Hair follicle dermal papilla cell (primary cell): ENCODE results near the gene PCDHB14. TPM values are rescaled to one million over a fixed set of nuclear protein-coding genes. Genes with fewer than 3 reads are reported as not detected.

ENCODE experiments used
- total RNA-seq: library from RNA; depleted of rRNA; stranded (reverse); fragments of >200 nt; gene quantifications from 2 replicates; pipeline ENCODE4 v1.2.3, GENCODE V29; 2012

PCDHB14 gene
- total RNA-seq = 0.61 and 1.3 TPM in 2 replicates

DNA sequence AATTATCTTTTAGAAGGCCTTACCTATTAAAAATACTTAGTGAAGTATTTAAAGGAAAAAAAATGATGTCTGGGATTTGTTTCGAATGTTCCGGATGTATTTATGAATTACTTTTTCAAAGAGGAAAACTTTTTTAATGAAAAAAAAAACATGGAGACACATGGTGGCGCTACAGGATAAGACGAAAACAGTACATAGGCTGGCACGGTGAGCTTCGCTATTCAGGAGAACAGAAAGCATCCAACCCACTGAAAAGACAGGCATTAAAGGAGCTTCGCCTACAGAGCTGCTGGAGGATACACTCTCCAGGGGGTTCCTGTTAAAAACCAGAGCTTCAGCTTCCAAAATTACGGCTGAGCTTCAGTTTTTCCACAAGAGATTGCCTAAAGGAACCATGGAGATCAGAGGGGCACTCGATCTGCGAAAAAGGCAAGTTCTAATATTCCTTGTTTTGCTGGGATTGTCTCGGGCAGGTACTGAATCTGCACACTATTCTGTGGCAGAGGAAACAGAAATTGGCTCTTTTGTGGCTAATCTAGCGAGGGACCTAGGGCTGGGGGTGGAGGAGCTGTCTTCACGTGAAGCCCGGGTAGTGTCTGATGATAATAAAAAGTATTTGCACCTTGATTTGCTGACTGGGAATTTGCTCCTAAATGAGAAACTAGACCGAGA, at the start of gene PCDHB14:
TSS of gene PCDHB14 (plus strand) at position 232 of the 672 bp plus-strand sequence. CDS start at position 395, 163 bp downstream.

DNA sequence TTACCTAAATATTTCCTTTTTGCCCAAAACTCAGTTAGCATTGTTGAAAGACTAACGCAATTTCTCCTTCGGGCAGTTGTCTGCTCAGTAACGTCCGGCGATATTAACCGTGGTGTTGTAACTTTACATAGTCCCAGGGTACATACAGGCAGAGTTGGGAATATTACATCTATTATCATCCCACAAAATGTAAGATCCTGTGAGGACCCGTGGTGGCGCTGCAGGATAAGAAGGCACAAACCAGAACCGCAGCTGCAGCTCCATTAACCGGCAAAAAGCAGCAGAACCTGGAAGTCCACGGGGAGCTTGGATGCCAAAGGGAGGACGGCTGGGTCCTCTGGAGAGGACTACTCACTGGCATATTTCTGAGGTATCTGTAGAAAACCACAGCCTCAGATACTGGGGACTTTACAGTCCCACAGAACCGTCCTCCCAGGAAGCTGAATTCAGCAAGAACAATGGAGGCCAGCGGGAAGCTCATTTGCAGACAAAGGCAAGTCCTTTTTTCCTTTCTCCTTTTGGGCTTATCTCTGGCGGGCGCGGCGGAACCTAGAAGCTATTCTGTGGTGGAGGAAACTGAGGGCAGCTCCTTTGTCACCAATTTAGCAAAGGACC, 45.5 kb upstream of the PCDHB14 start, which contains the start of gene PCDHB8:
TSS of gene PCDHB8 (plus strand) at position 214 of the 615 bp plus-strand sequence. CDS start at position 459, 245 bp downstream.

DNA sequence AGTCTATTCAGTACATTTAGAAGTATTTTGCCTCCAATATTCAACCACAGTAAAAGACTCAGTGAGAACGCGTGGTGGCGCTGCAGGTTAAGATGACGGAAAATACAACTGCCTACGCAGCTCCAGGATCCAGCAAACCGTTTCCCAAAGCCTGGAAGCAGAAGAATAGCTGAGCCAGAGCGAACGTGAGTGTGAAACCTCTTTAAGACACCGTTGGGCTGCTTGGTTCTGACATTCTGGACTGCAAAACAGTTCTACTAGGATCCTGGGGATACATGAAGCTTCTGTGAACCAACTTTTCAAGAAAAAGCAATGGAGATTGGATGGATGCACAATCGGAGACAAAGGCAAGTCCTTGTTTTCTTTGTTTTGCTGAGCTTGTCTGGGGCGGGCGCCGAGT, 40.9 kb upstream of the PCDHB14 start, which contains the start of gene PCDHB16:
TSS of gene PCDHB16 (plus strand) at position 140 of the 400 bp plus-strand sequence. CDS start at position 313, 173 bp downstream.

DNA sequence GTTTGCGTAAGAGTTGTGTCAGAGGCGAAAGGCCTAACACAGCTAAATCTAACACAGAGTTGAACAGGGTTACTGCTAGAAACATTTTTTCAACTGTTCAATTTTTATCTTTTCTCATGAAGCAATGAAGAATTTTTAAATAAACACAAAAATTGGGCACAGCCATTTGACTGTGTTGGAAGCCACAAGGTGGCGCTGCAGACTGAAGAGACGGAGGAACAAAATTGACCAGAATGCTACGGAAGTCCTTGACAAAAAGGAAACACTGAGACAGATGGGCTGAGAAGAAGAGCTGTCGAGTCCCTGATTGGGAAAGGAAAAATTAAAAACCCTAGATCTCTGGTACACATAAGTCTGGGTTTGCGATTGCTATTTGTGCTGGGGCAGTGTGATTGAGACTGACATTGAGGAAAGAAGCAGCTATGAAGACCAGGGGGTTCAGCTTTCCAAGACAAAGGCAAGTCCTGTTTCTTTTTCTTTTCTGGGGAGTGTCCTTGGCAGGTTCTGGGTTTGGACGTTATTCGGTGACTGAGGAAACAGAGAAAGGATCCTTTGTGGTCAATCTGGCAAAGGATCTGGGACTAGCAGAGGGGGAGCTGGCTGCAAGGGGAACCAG, 36.1 kb upstream of the PCDHB14 start, which contains the start of gene PCDHB9:
TSS of gene PCDHB9 (plus strand) at position 265 of the 616 bp plus-strand sequence. CDS start at position 423, 158 bp downstream.

DNA sequence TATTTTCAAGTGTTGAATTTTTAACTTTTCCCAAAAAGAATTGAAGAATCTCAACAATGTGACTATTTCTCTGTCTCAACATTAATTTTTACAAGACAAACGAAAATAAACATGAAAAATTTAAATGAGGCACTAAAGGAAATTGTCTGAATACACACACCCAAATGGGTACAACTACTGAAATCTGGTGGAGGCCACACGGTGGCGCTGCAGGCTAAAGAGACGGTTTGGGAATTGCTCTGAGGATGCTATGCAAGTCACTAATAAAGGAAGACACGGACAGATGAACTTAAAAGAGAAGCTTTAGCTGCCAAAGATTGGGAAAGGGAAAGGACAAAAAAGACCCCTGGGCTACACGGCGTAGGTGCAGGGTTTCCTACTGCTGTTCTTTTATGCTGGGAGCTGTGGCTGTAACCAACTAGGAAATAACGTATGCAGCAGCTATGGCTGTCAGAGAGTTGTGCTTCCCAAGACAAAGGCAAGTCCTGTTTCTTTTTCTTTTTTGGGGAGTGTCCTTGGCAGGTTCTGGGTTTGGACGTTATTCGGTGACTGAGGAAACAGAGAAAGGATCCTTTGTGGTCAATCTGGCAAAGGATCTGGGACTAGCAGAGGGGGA, 30.9 kb upstream of the PCDHB14 start, which contains the start of gene PCDHB10:
TSS of gene PCDHB10 (plus strand) at position 244 of the 616 bp plus-strand sequence. CDS start at position 444, 200 bp downstream.

DNA sequence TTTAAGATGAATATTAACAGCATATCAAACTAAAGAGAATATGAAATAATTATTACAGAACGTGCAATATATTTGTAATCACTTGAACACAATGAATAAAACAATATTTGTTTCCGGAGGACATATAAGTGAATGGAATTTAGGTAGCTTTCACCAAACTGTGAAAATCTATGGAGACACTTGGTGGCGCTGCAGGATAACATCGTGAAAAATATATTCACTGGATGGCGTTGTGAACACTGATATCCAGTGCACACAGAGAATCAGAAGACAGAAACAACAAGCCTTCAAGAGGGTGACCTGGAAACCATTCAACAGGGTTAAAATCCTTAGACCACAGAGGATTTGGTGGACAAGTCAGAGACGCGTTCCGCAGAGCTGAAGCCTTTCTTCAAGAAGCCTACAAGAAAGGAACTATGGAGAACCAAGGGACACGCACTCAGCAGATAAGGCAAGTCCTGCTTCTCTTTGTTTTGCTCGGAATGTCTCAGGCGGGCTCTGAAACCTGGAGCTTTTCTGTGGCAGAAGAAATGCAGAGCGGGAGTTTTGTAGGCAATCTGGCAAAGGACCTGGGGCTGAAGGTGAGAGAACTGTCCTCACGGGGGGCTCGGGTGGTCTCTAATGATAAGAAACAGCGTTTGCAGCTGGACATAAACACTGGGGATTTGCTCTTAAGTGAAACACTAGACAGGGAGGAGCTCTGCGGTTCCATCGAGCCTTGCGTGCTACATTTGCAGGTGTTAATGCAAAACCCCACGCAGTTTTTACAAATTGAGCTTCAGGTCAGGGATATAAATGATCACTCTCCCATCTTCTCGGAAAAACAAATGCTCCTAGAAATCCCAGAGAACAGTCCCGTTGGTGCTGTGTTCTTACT, 23.5 kb upstream of the PCDHB14 start, which contains the start of gene PCDHB11:
TSS of gene PCDHB11 (plus strand) at position 269 of the 877 bp plus-strand sequence. CDS start at position 417, 148 bp downstream.

DNA sequence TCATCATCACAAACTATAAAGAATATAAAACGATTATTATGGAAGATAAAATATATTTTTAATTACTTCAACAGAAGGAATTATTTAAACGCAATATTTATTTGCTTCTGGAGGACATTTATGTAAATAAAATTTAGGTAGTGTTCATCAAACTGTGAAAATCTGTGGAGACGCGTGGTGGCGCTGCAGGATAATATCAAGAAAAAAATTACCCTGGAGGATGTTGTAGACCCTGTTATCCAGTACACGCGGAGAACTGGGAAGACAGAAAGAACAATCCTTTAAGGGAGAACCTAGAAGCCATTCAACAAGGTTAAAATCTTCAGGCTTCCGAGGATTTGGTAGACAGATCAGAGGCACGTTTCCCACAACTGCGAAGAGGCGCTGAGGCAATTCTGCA, 14.7 kb upstream of the PCDHB14 start, which contains the start of gene PCDHB12:
TSS of gene PCDHB12 (plus strand) at position 242 of the 400 bp plus-strand sequence. CDS start 189 bp downstream, outside the sequence.

DNA sequence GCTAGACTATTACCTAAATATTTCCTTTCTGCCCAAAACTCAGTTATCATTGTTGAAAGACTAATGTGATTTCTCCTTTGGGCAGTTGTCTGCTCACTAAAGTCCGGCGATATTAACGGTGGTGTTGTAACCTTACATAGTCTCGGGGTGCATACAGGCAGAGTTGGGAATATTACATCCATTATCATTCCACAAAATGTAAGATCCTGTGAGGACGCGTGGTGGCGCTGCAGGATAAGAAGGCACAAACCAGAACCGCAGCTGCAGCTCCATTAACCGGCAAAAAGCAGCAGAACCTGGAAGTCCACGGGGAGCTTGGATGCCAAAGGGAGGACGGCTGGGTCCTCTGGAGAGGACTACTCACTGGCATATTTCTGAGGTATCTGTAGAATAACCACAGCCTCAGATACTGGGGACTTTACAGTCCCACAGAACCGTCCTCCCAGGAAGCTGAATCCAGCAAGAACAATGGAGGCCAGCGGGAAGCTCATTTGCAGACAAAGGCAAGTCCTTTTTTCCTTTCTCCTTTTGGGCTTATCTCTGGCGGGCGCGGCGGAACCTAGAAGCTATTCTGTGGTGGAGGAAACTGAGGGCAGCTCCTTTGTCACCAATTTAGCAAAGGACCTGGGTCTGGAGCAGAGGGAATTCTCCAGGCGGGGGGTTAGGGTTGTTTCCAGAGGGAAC, 9.3 kb upstream of the PCDHB14 start, which contains the start of gene PCDHB13:
TSS of gene PCDHB13 (plus strand) at position 264 of the 684 bp plus-strand sequence. CDS start at position 469, 205 bp downstream.

DNA sequence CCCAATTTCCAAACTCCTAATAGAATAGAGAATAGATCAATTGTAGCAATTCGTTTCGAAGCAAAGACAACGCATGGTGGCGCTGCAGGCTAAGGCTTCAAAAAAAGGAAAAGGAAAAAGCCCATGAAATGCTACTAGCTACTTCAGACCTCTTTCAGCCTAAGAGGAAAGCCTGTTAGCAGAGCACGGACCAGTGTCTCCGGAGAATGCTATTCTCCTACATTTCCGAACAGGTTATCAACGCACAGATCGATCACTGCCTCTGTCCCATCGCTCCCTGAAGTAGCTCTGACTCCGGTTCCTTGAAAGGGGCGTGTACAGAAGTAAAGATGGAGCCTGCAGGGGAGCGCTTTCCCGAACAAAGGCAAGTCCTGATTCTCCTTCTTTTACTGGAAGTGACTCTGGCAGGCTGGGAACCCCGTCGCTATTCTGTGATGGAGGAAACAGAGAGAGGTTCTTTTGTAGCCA, 22.1 kb downstream of the PCDHB14 start, which contains the start of gene PCDHB15:
TSS of gene PCDHB15 (plus strand) at position 146 of the 468 bp plus-strand sequence. CDS start at position 330, 184 bp downstream.

Other genes starting within 250 kb of the PCDHB14 start
- gene PCDHB1, start 172.0 kb upstream of the PCDHB14 start, total RNA-seq = not detected in 2 replicates
- 6.8 and 7.0 TPM in 2 replicates for gene PCDHB2, start 128.7 kb upstream of the PCDHB14 start, total RNA-seq
- 1.2 and 1.8 TPM in 2 replicates for gene PCDHB3, start 122.9 kb upstream of the PCDHB14 start, total RNA-seq
- gene PCDHB4, start 101.5 kb upstream of the PCDHB14 start, total RNA-seq = 0.49 TPM in 2 replicates
- gene PCDHB5, start 88.1 kb upstream of the PCDHB14 start, total RNA-seq = 1.1 and 1.2 TPM in 2 replicates
- 0.49 and 0.73 TPM in 2 replicates for gene PCDHB6, start 73.3 kb upstream of the PCDHB14 start, total RNA-seq
- gene PCDHB7, start 50.7 kb upstream of the PCDHB14 start, total RNA-seq = 1.1 and 2.1 TPM in 2 replicates
- 1.2 and 1.5 TPM in 2 replicates for gene PCDHB8, start 45.6 kb upstream of the PCDHB14 start, total RNA-seq
- 0.81 and 1.8 TPM in 2 replicates for gene PCDHB16, start 41.0 kb upstream of the PCDHB14 start, total RNA-seq
- 0.97 and 2.2 TPM in 2 replicates for gene PCDHB9, start 36.2 kb upstream of the PCDHB14 start, total RNA-seq
- 0.81 and 0.97 TPM in 2 replicates for gene PCDHB10, start 31.0 kb upstream of the PCDHB14 start, total RNA-seq
- gene PCDHB11, start 23.7 kb upstream of the PCDHB14 start, total RNA-seq = 0.73 and 0.81 TPM in 2 replicates
- 0.32 and 0.97 TPM in 2 replicates for gene PCDHB12, start 14.6 kb upstream of the PCDHB14 start, total RNA-seq
- 1.2 and 1.3 TPM in 2 replicates for gene PCDHB13, start 9.4 kb upstream of the PCDHB14 start, total RNA-seq
- 0.24 and 0.32 TPM in 2 replicates for gene PCDHB15, start 22.1 kb downstream of the PCDHB14 start, total RNA-seq
- gene SLC25A2, start 80.7 kb downstream of the PCDHB14 start, total RNA-seq = 1.3 and 1.9 TPM in 2 replicates
- gene TAF7, start 97.4 kb downstream of the PCDHB14 start, total RNA-seq = 66.9 and 68.6 TPM in 2 replicates
- gene PCDHGA1, start 107.2 kb downstream of the PCDHB14 start, total RNA-seq = 1.1 and 1.6 TPM in 2 replicates
- 4.2 and 6.0 TPM in 2 replicates for gene PCDHGA2, start 115.4 kb downstream of the PCDHB14 start, total RNA-seq
- gene PCDHGA3, start 120.5 kb downstream of the PCDHB14 start, total RNA-seq = 4.9 and 5.7 TPM in 2 replicates
- gene PCDHGB1, start 126.8 kb downstream of the PCDHB14 start, total RNA-seq = 3.5 and 4.2 TPM in 2 replicates
- gene PCDHGA4, start 131.7 kb downstream of the PCDHB14 start, total RNA-seq = 7.8 and 8.9 TPM in 2 replicates
- 4.1 and 4.6 TPM in 2 replicates for gene PCDHGB2, start 136.7 kb downstream of the PCDHB14 start, total RNA-seq
- gene PCDHGA5, start 140.8 kb downstream of the PCDHB14 start, total RNA-seq = 3.2 and 4.0 TPM in 2 replicates
- gene PCDHGB3, start 146.9 kb downstream of the PCDHB14 start, total RNA-seq = 6.8 and 7.7 TPM in 2 replicates
- gene PCDHGA6, start 150.5 kb downstream of the PCDHB14 start, total RNA-seq = 6.5 and 6.8 TPM in 2 replicates
- 7.2 and 7.5 TPM in 2 replicates for gene PCDHGA7, start 159.4 kb downstream of the PCDHB14 start, total RNA-seq
- gene PCDHGB4, start 164.4 kb downstream of the PCDHB14 start, total RNA-seq = 18.0 and 23.0 TPM in 2 replicates
- gene PCDHGA8, start 169.3 kb downstream of the PCDHB14 start, total RNA-seq = 3.0 and 4.1 TPM in 2 replicates
- 28.4 and 32.7 TPM in 2 replicates for gene PCDHGB5, start 174.6 kb downstream of the PCDHB14 start, total RNA-seq
- 7.1 and 7.3 TPM in 2 replicates for gene PCDHGA9, start 179.4 kb downstream of the PCDHB14 start, total RNA-seq
- gene PCDHGB6, start 184.7 kb downstream of the PCDHB14 start, total RNA-seq = 5.0 and 6.1 TPM in 2 replicates
- 16.7 and 19.1 TPM in 2 replicates for gene PCDHGA10, start 189.6 kb downstream of the PCDHB14 start, total RNA-seq
- gene PCDHGB7, start 194.3 kb downstream of the PCDHB14 start, total RNA-seq = 20.2 and 20.3 TPM in 2 replicates
- gene PCDHGA11, start 197.7 kb downstream of the PCDHB14 start, total RNA-seq = 14.6 and 19.8 TPM in 2 replicates
- gene PCDHGA12, start 207.2 kb downstream of the PCDHB14 start, total RNA-seq = 23.6 and 37.8 TPM in 2 replicates